Measurements from ENCODE around the gene IL22RA1.

The IL22RA1 gene

DNA sequence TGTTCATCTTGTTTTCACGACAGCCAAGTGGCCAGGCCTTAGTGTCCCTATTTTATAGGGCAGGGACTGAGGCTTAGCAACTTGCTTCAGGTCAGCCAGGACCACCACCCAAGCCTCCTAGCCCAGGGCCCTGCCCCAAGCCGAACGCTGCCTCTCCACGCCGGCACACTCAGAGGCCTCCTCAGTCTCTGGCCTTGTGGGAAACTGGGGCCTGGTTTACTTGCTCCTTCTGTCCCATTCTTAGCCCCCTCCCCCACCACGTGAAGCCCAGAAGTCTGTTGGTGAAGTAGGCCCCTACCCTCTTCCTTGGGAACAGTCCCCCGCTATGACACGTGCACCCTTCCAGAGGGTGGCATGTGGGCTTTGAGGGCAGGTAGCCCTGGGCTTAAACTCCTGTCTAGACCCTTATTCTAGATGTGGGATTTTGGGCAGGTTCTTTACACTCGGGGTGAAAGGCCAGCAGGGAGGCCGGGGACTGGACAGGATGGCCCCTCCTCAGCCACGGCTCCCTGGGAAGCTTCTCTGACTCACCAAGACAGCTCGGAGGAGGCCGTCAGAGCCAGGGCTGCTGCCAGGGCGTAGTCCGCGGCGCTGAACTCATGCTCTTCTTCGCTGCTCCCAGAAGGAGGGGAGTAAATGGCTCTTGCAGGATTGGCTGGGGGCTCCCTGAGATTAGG is 35.3 kb downstream of the IL22RA1 start:
- H3K27ac ChIP-seq (ENCODE audit: insufficient read depth, low read depth, low read length, poor library complexity, severe bottlenecking): no peak overlapping the region
- H3K4me1 ChIP-seq (ENCODE audit: control insufficient read depth, insufficient read depth, low read length): peaks cover 21% of the 10 kb centered on the region
- H3K36me3 ChIP-seq (ENCODE audit: control insufficient read depth, insufficient read depth, low read length): no peaks in the 10 kb centered on the region
- no peaks in the 10 kb centered on the region for H3K9me3 ChIP-seq (ENCODE audit: control insufficient read depth, low read length)
- 78 to 79% methylated on average over 18 of the region's 18 CpGs for WGBS, 2 experiments
- no peak overlapping the region for H3K4me3 ChIP-seq (ENCODE audit: insufficient read depth, low read depth, low read length)
- H3K27me3 ChIP-seq (ENCODE audit: control insufficient read depth, insufficient read depth, low read length, poor library complexity, severe bottlenecking): no peaks in the 10 kb centered on the region

DNA sequence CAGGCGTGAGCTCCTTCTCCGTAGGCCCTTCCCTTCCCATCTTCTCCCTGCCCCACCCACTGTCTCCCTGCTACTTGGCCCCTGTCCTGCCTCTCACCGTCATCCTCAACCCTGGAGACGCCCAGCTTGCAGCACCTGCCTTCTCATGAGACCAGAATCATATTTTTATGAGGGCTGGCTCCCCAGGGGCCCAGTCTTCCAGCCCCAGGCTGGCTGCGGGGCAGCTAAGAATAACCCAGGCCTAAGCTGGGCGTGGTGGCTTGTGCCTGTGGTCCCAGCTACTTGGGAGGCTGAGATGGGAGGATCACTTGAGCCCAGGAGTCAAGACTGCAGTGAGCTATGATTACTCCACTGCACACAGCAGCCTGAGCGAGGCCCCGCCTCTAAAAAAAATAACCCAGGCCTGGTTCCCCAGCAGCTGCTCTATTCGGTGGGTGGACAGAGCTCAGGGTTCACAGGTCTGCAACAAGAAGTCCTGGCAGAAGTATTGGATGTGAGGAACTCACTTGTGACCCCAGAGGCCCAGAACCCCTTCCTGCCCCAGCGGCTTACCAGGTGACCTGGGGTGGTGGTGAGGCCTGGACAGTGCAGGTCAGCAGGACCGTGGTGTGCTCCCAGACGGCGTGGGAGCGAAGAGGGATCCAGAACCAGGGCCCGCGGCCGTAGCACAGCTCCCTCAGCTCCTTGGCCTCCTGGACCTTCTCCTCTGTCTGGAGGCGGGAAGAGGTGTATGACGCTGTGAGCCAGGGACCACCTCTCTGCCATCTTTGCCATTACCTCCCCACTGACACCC is 37.4 kb downstream of the IL22RA1 start:
- no peaks in the 10 kb centered on the region for H3K27me3 ChIP-seq (ENCODE audit: control insufficient read depth, insufficient read depth, low read length, poor library complexity, severe bottlenecking)
- H3K9me3 ChIP-seq (ENCODE audit: control insufficient read depth, low read length): no peaks in the 10 kb centered on the region
- no peaks in the 10 kb centered on the region for H3K36me3 ChIP-seq (ENCODE audit: control insufficient read depth, insufficient read depth, low read length)
- WGBS, 2 experiments: 90 to 91% methylated on average over 19 of the region's 19 CpGs
- H3K27ac ChIP-seq (ENCODE audit: insufficient read depth, low read depth, low read length, poor library complexity, severe bottlenecking): no peak overlapping the region
- H3K4me1 ChIP-seq (ENCODE audit: control insufficient read depth, insufficient read depth, low read length): peaks cover 8% of the 10 kb centered on the region
- no peak overlapping the region for H3K4me3 ChIP-seq (ENCODE audit: insufficient read depth, low read depth, low read length)

DNA sequence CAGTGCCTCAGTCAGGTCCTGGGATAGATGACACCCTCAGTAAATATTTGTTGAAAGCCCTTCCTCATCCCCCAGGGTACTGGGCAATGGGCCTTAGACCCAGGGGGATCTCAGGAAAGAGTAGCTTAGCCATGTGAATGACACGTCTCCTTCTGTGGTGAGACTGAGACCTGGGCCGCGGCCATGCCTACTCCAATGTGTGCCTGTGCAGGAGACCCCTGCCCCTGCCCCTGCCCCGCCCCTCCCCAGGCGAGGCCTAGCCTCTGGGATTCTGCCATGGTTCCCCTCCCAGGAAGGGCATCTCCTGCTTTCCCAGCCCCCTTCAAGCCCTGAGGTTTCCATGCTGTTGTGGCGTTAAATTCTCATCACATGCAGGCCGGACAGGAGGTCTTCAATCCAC is 38.1 kb downstream of the IL22RA1 start:
- H3K36me3 ChIP-seq (ENCODE audit: control insufficient read depth, insufficient read depth, low read length): no peaks in the 10 kb centered on the region
- H3K27me3 ChIP-seq (ENCODE audit: control insufficient read depth, insufficient read depth, low read length, poor library complexity, severe bottlenecking): no peaks in the 10 kb centered on the region
- no peak overlapping the region for H3K27ac ChIP-seq (ENCODE audit: insufficient read depth, low read depth, low read length, poor library complexity, severe bottlenecking)
- H3K4me1 ChIP-seq (ENCODE audit: control insufficient read depth, insufficient read depth, low read length): peaks cover 8% of the 10 kb centered on the region
- WGBS, 2 experiments: 91 to 92% methylated on average over 7 of the region's 7 CpGs
- no peaks in the 10 kb centered on the region for H3K9me3 ChIP-seq (ENCODE audit: control insufficient read depth, low read length)
- H3K4me3 ChIP-seq (ENCODE audit: insufficient read depth, low read depth, low read length): no peak overlapping the region

DNA sequence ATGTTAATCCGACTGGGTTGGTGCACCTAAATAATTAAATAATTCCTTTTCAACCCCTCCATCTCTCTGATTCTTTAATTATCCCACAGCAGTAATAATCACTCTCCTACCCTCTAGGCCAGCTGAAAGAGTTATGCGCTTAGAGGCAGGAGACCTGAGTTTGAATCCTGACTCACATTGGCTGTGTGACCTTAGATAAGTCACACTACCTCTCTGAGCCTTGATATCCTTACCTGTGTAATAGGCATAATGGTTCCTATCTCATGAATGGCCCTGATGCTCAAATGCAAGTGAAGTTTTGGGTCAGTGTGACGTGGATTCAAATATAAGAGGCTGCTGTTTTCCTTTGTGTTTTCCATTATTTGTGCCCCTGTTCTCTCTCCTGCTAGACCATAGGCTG is 39.1 kb downstream of the IL22RA1 start:
- Histone ChIP-seq H3K27ac (ENCODE audit: insufficient read depth, low read depth, low read length, poor library complexity, severe bottlenecking) (no peak overlapping the region), H3K4me1 (ENCODE audit: control insufficient read depth, insufficient read depth, low read length) (peaks cover 8% of the 10 kb centered on the region), H3K9me3 (ENCODE audit: control insufficient read depth, low read length) (no peaks in the 10 kb centered on the region), H3K27me3 (ENCODE audit: control insufficient read depth, insufficient read depth, low read length, poor library complexity, severe bottlenecking) (no peaks in the 10 kb centered on the region), H3K36me3 (ENCODE audit: control insufficient read depth, insufficient read depth, low read length) (no peaks in the 10 kb centered on the region), H3K4me3 (ENCODE audit: insufficient read depth, low read depth, low read length) (no peak overlapping the region)
- WGBS, 2 experiments: 95% methylated on average over 3 of the region's 3 CpGs

DNA sequence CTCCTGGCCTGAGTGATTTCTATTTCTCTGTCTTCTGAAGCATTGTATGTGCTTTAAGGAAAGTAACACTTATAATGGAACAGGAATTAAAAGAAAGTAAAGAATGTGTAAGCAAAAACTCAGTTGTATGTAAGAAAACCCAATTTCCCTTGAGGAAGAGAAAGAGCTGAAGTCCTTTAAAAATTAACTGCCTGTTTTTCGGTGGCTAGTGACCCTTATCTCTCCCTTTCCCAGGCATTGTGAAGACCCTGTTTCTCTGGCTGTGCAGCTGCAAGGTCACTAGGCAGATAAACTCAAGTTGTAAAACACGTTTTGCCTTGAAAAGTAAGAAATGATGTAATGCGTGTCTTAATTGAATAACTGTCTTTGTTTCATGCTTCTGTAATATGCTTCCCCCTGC is 39.5 kb downstream of the IL22RA1 start:
- Histone ChIP-seq H3K27ac (ENCODE audit: insufficient read depth, low read depth, low read length, poor library complexity, severe bottlenecking) (no peak overlapping the region), H3K9me3 (ENCODE audit: control insufficient read depth, low read length) (no peaks in the 10 kb centered on the region), H3K27me3 (ENCODE audit: control insufficient read depth, insufficient read depth, low read length, poor library complexity, severe bottlenecking) (no peaks in the 10 kb centered on the region), H3K4me3 (ENCODE audit: insufficient read depth, low read depth, low read length) (no peak overlapping the region), H3K4me1 (ENCODE audit: control insufficient read depth, insufficient read depth, low read length) (peaks cover 8% of the 10 kb centered on the region), H3K36me3 (ENCODE audit: control insufficient read depth, insufficient read depth, low read length) (no peaks in the 10 kb centered on the region)
- 77 to 89% methylated on average over 3 of the region's 3 CpGs for WGBS, 2 experiments

DNA sequence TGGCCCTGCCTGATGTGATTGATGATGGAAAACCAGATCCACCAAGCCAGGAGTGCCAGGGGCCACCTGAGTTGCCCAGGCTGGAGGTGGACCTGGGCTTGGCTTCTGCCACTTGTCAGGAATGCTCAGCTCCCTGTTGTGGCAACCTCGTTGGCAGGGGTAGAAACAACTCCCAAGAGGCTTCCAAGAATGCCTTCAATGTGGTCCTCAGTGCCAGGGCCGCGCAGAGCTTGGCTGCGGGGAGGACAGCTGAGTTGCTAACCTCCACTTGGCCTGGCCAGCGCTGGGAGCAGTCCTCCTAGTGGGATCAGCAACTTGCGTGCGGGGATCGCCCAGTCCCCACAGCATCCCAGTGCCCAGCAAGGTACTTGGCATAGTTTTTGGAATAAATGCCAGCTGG is 40.0 kb downstream of the IL22RA1 start:
- Histone ChIP-seq H3K9me3 (ENCODE audit: control insufficient read depth, low read length) (no peaks in the 10 kb centered on the region), H3K36me3 (ENCODE audit: control insufficient read depth, insufficient read depth, low read length) (no peaks in the 10 kb centered on the region), H3K4me3 (ENCODE audit: insufficient read depth, low read depth, low read length) (no peak overlapping the region), H3K27ac (ENCODE audit: insufficient read depth, low read depth, low read length, poor library complexity, severe bottlenecking) (no peak overlapping the region), H3K4me1 (ENCODE audit: control insufficient read depth, insufficient read depth, low read length) (peaks cover 6% of the 10 kb centered on the region), H3K27me3 (ENCODE audit: control insufficient read depth, insufficient read depth, low read length, poor library complexity, severe bottlenecking) (no peaks in the 10 kb centered on the region)
- WGBS, 2 experiments: 93 to 94% methylated on average over 8 of the region's 8 CpGs

DNA sequence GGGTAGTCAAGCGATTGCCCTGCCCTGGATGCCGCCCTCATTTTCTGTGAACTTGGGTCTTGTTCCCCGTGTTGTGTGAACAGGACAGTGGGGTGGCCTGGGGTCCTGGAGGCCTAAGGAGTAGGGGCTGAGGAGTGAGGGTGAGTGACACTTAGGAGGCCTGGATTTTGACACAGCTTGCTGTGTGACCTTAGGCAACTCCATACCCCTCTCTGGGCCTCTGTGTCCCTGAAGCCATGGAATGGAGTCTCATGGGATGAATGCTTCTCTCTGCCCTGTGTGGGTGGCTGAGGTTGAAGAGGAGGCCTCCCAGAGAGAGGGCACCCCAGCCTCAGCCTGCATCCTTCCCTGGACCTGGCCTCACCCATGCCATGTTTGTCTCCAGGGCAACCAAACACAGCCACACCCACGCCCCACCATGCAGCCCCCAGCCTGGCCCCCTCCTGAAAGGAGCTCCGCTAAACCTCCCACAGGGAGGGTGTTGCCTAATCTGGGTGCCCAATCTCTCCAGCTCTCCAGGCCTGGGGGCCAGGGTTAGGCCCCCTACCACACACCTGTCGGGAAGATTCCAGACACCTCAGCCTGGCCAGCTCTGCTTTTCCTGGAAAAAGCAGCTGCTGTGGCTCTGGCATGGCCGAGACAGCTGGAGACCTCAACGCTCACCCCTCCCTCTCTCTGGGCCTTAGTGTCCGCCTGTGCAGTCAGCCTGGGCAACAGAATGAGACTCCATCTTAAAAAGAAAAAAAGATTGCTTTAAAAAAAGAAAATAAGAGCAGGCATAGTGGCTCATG is 40.9 kb downstream of the IL22RA1 start:
- H3K27me3 ChIP-seq (ENCODE audit: control insufficient read depth, insufficient read depth, low read length, poor library complexity, severe bottlenecking): no peaks in the 10 kb centered on the region
- no peaks in the 10 kb centered on the region for H3K4me1 ChIP-seq (ENCODE audit: control insufficient read depth, insufficient read depth, low read length)
- 83 to 84% methylated on average over 9 of the region's 9 CpGs for WGBS, 2 experiments
- H3K4me3 ChIP-seq (ENCODE audit: insufficient read depth, low read depth, low read length): no peak overlapping the region
- no peaks in the 10 kb centered on the region for H3K36me3 ChIP-seq (ENCODE audit: control insufficient read depth, insufficient read depth, low read length)
- H3K9me3 ChIP-seq (ENCODE audit: control insufficient read depth, low read length): no peaks in the 10 kb centered on the region
- no peak overlapping the region for H3K27ac ChIP-seq (ENCODE audit: insufficient read depth, low read depth, low read length, poor library complexity, severe bottlenecking)

DNA sequence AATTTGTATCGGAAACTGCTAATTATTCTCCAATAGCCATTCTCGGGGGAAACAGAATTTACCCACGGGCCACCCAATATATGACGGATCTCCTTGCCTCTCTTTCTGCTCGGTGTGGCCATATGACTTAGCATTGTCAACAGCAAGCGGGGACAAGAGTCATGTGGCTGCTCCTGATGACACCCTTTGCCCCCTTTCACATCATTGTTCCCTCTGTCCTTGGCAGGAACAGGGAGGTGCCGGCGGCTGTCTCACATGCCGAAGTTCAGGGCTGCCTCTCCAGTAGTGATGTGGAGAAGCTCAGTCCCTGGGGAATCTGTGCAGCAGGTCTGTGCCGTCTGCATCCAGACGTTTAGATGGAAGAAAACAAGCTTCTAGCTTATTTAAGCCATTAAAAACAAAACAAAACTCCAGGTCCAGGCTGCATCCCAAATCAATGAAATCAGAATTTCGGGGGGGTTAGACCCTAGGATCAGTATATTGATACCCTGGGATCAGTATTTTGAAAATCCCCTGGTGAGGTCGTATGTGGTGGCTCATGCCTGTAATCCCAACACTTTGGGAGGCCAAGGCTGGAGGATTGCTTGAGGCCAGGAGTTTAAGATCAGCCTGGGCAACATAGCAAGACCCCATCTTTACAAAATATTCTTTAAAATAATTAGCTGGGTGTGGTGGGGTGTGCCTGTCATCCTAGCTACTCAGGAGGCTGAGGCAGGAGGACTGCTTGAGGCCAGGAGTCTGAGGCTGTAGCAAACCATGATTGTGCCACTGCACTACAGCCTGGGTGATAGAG is 41.8 kb downstream of the IL22RA1 start:
- Histone ChIP-seq H3K36me3 (ENCODE audit: control insufficient read depth, insufficient read depth, low read length) (no peaks in the 10 kb centered on the region), H3K27ac (ENCODE audit: insufficient read depth, low read depth, low read length, poor library complexity, severe bottlenecking) (no peak overlapping the region), H3K4me3 (ENCODE audit: insufficient read depth, low read depth, low read length) (no peak overlapping the region), H3K4me1 (ENCODE audit: control insufficient read depth, insufficient read depth, low read length) (no peaks in the 10 kb centered on the region), H3K9me3 (ENCODE audit: control insufficient read depth, low read length) (no peaks in the 10 kb centered on the region), H3K27me3 (ENCODE audit: control insufficient read depth, insufficient read depth, low read length, poor library complexity, severe bottlenecking) (no peaks in the 10 kb centered on the region)
- 93 to 97% methylated on average over 13 of the region's 13 CpGs for WGBS, 2 experiments

DNA sequence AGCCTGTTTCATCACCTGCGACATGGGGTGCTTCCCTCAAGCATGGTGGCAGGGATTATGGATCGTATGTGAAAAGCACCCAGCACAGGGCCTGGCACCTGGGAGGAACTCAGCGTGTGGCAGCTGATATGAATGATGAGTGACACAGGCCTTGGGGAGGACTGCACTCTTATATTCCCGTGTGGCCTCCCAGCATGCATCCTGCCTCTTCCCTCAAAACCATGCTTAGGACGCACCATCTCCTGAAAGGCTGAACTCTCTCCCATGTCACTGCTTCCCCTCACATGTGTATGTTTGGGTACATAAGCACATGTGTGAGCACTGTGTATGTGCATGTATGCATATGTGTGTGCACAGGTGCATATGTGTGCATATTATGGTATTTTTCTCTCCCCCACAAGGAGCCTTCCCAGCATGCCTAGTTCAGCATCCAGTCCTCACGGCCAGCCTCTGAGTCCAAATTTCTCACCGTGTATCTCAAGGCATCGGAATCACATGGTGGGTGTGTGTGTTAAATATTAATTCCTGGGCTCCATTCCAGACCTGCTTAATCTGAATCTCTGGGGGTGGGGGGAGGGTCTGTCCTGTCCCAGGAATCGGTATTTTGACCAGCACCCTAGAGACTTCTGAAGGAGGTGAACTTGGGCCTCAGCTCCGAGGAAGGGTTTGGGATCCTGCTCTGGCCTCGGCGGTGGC is 43.8 kb downstream of the IL22RA1 start:
- Histone ChIP-seq H3K4me1 (ENCODE audit: control insufficient read depth, insufficient read depth, low read length) (no peaks in the 10 kb centered on the region), H3K4me3 (ENCODE audit: insufficient read depth, low read depth, low read length) (no peak overlapping the region), H3K27me3 (ENCODE audit: control insufficient read depth, insufficient read depth, low read length, poor library complexity, severe bottlenecking) (no peaks in the 10 kb centered on the region), H3K9me3 (ENCODE audit: control insufficient read depth, low read length) (no peaks in the 10 kb centered on the region), H3K27ac (ENCODE audit: insufficient read depth, low read depth, low read length, poor library complexity, severe bottlenecking) (no peak overlapping the region), H3K36me3 (ENCODE audit: control insufficient read depth, insufficient read depth, low read length) (no peaks in the 10 kb centered on the region)
- 92% methylated on average over 12 of the region's 12 CpGs for WGBS, 2 experiments
